Measurements from ENCODE around the gene ATP13A4.

- TF ChIP-seq EP300 (IDR thresholded peaks at IDR 0.05) (no peak), CTCF (IDR thresholded peaks at IDR 0.05) (no peak)
Observed at GRCh38 chr3:193367868-193368267, 186.8 kb downstream of the ATP13A4 start.
